GM19099 (cell line): ENCODE results near the gene ZSWIM6.

Experiments used
- POLR2A ChIP-seq: IDR thresholded peaks from 3 replicates; pipeline ENCODE4 v1.6.1; 2011; ENCODE audit warnings: low read depth; ENCODE audit not compliant: insufficient read length; ENCODE audit errors: extremely low read depth

The ZSWIM6 gene

GRCh38 chr5:61523073-61523472 is 191.0 kb downstream of the ZSWIM6 start:
- TF ChIP-seq POLR2A = no peak

DNA sequence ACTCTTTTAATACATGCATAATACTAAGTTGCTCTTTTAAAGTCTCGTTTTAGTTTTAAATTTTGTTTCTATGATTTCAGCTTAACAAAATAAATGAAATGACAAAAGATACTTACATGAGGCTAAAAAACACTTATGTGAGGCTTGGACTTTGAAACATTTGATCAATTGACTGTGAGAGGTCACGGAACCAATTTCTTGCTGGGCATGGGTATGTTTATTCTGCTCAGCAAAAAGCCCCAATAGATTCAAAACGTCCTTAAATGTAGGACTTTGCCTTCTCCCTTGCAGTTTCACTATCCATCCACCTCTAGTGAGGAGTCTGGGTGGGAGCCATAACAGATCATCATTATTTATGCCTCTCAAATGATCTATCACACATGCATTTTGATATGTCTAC is 191.9 kb downstream of the ZSWIM6 start:
- no peak for TF ChIP-seq POLR2A

- TF ChIP-seq POLR2A = no peak
These were observed 193.6 kb downstream of the ZSWIM6 start for GRCh38 chr5:61525512-61526206.

- TF ChIP-seq POLR2A = no peak
These were observed 194.1 kb downstream of the ZSWIM6 start for GRCh38 chr5:61526207-61526519.

DNA sequence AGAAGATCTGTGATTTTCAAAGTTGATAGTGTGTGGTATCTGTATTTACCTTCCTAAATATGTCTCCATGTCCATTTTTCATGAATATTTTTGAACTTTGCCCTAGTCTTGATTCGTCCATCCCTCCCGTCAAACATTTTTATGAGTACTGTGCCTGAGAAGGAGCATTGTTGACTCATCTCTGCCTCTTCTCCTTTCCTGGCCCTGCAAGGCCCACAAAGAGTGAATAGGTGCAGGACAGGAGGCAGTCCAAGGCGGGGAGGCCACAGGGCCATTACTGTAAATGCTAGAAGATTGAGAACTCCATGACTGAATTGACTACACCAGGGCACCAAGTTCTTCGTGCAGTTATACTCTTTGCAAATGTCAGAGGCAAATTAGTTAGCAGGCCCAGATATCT is 200.9 kb downstream of the ZSWIM6 start:
- TF ChIP-seq POLR2A = no peak

DNA sequence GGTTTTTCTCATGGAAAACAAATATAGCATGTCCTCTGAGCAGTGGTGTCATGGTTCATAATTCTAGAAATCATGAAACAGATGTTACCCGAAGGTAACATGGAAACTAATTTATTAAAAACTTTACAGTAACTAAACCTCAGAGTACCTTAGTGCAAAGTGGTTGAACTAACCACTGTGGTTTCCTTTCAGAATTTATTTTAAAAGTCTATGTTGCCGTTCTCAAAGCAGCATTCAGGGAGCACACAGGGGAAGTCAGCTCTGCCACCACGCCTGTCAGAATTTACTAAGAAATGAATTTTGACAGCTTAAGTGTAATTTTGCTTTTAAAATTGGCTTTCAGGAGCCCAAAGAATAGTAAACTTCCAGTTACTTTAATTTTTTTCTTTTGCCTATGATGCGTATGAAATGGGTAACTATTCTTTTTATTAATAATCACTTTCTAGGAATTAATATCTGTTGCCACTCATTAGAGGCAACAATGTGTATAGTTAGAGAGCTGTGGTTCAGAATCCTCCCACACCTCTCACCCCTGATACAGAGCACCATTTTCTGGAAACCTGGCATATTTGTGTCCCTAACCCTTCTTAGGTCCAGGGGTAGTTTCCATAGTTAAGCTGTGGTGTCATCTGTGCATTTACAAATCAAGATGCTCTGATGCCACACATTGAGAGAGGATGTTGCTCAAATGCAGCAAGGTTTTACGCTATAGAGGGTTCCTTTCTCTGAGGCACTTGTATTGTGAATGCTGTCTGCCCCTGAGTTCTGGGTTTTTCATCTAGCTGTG is 202.6 kb downstream of the ZSWIM6 start:
- no peak for TF ChIP-seq POLR2A

- no peak for TF ChIP-seq POLR2A
These were observed 203.8 kb downstream of the ZSWIM6 start for GRCh38 chr5:61535828-61536227.

DNA sequence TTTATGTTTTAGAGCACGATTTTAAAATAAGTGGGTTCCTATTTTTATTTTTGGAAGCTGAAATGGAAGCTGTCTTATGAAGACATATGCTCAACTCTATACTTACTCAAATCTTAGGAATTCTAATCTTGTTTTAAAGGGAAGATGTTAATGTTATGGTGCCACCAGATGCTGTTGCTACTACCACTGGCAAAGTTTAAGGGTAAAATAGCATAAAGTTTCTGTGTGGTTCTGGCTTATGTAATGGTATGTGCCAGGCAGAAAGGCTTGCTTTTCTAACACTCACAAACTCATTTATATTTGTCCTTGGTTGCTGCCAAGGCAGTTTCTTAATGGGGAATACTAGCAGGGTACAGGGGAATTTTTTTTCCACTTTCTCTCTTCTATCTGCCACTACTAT is 204.9 kb downstream of the ZSWIM6 start:
- TF ChIP-seq POLR2A = no peak

DNA sequence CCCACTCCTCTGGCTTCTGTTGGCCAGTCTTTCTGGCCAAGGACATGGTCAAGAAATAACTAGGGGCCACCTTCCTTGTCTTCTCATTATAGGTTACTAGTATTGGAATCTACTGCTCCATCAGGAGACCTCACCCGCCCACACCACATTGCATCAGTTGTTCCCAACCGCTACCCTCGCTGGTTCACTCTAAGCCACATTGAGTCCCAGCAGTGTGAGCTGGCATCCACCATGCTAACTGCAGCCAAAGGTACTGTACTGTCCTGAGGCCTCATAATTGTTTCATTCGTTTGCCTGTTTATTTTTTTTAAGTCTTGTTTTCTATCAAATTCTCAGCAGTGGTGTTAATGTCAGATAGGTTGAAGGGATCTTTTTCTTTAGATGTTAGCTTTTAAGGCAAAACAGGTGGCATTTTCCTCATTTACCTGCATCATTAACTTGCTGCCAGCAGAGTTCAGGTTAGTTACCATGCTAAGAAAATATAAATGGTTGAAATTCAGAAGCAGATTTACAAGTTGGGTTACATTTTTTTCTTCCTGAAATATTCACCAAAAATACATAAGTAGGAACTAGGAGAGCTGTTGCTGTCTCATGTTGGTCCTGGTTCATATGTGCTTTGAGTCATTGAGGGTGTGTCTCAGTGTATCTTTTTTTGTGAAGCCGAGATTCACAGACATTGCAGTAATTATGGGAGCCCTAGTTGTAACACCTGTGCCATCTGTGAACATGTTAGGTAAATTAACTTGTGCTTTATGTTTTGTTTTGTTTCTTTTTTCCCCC is 206.9 kb downstream of the ZSWIM6 start:
- no peak for TF ChIP-seq POLR2A

DNA sequence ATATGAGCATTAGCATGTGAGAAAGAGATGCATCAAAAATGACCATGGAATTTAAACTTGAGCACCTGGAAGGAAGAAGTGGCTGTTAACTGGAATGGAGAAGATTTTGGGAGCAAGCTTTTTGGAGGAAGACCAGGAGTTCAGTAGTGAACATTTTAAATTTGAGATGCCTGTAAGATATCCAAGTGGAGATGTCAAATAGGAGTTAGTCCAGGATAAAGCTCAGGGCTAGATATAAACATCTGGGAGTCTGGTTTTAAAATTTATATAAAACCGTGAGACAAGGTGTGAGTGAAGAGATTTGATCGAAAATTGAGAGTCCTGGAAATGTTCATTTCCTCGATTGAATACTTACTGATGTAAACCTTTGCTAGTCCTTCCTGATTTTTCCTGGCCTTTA is 217.5 kb downstream of the ZSWIM6 start:
- no peak for TF ChIP-seq POLR2A

DNA sequence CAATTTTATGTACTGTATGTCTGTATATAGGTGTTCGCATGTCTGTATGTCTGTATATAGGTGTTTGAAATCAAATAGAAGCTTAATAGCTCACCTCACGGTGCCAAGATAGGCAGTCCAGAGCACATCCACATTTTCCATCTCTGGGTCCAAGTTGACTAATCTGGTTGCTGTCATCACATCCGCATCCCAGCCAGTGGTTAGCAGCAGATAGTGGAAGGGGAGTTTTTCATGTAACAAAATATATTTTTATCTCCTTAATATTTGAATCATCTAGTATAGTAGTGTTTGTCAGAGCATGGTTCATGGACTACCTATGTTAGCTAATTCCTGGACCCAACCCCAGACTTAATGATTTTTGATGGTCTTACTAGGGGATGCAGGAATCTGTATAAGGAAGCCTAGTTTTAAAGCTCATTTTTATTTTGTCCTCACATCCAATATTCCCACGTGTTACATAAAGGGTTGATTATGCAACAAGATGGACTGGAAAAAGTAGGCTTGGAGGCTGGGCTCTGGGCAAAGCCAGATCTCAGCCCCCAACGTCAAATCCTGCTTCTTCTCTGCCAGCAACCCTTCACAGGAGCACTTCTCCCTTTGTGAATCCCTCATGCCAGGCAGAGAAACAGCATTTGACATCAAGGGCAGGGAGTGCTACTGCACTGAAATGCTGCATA is 219.7 kb downstream of the ZSWIM6 start:
- TF ChIP-seq POLR2A = no peak

GRCh38 chr5:61559146-61559545 is 227.1 kb downstream of the ZSWIM6 start:
- no peak for TF ChIP-seq POLR2A

DNA sequence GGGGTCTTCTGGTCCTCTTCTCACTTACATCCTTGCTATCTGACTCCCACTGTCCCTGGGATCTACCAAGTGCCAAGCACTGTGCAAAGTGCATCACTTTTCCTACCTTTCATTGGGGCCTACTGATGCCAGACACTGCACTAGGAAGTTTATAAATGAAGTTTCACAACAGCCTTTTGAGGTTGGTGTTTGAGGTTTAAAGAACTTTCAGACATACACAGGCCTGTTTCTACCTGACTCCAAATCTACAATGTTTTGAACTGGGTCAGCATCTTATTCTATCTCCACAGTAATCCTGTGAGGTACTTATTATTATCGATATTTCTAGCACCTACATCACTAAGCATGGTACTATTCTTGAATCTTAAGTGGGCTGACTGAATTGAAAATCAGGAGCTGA is 227.7 kb downstream of the ZSWIM6 start:
- no peak for TF ChIP-seq POLR2A

DNA sequence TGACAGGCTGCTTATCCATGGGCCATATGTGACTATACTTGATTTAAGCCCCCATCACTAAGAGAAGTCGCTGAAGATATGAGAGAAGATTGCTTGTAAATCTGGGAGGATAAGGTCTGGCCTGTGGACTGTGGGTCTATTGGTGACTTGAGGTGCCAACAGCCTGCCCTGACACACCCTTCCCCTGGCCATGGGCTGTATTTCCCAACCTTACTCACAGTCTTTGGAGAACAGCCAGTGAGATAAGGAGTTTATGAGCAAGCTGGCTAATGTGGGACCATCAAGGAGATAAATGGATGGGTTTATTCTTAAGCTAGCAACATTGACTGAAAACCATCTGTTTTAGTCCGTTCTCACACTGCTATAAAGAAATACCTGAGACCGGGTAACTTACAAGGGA is 231.3 kb downstream of the ZSWIM6 start:
- no peak for TF ChIP-seq POLR2A

DNA sequence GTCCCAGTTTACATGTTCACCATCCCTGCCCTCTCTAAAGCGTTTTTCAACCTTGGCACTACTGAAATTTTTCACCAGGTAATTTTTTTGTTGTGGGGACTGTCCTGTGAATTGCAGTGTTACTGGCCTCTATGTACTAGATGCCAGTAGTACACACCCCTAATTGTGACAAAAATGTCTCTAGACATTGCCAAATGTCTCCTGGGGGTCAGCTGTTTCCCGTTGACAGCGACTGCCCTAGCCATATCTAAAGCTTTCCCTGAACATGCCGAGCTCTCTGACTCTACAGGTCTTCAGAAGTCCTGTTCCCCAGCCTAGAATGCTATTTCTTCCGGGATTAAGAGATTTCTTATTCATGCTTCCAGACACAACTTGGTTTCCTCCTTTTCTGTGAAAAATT is 235.3 kb downstream of the ZSWIM6 start:
- no peak for TF ChIP-seq POLR2A
